ENCODE measurements around the gene ZNF765.

- TF ChIP-seq POLR2AphosphoS5 (IDR thresholded peaks at IDR 0.05; ENCODE audit: insufficient read depth, low read depth, low read length) (peak; percentile 29), JUN (IDR thresholded peaks at IDR 0.05; ENCODE audit: borderline replicate concordance, insufficient read depth, insufficient read length, low read depth) (no peak), POLR2A (IDR thresholded peaks at IDR 0.05; ENCODE audit: low read depth, low read length) (peak; percentile 43)
Observed at GRCh38 chr19:53365134-53365898, 29.6 kb upstream of the ZNF765 start, which contains the start of gene ZNF525.
